Mucosa of descending colon (tissue), 3 donors: ENCODE data around the gene KAZN. TPM values are rescaled to one million over a fixed set of nuclear protein-coding genes. Genes with fewer than 3 reads are reported as not detected.
"Not testable (repeated sequence)": the region's sequence is repeated elsewhere in the genome, so short reads cannot be mapped to it uniquely, and the experiment has no call there.

Experiments used
- ATAC-seq: fragments of 200-7000 bp; cut with Tn5 transposase; one replicate; pipeline ENCODE4 v1.9.1; 2020; ENCODE audit warnings: mild to moderate bottlenecking, moderate library complexity
- DNase-seq, 3 donors: peaks; one replicate each; pipeline ENCODE4 v3.0.0-alpha.2; 2020
- H3K36me3 ChIP-seq: fragments of 200-600 bp; one replicate; pipeline ENCODE4 v1.8.0; 2021; ENCODE audit warnings: low read depth, mild to moderate bottlenecking
- H3K4me1 ChIP-seq: fragments of 200-600 bp; one replicate; pipeline ENCODE4 v1.8.0; 2021; ENCODE audit warnings: low read depth, mild to moderate bottlenecking
- H3K4me3 ChIP-seq: fragments of 200-600 bp; one replicate; pipeline ENCODE4 v1.8.0; 2021; ENCODE audit warnings: mild to moderate bottlenecking
- H3K9me3 ChIP-seq: fragments of 200-600 bp; one replicate; pipeline ENCODE4 v1.8.0; 2021; ENCODE audit warnings: mild to moderate bottlenecking
- intact Hi-C, 2 donors: fragments of 100-400 bp; cut with DNase I in 1 of 2; cut with micrococcal nuclease in 1 of 2; formaldehyde crosslinking; loops; one replicate each; pipeline versions ENCODE4 v1.11.0 to v1.11.1; 2022; cut with DNase I, micrococcal nuclease
- total RNA-seq, 3 donors: library from RNA; stranded (reverse); fragmentation: NEBNext Ultra II Directional in 2 of 3; extraction: Animal tissue kit (Norgen Biotek cat#: 25700) in 2 of 3; gene quantifications; one replicate each; pipeline versions ENCODE4 v1.2.1 to v1.2.4, GENCODE V29; 2021 to 2023
- TF ChIP-seq, protein P1 (sequence below): fragments of 200-600 bp; IDR thresholded peaks from one replicate; pipeline ENCODE4 v1.8.0; 2022; ENCODE audit warnings: antibody characterized with exemption, mild to moderate bottlenecking
- donor health status: DM: no; HTN: no; CAD: no; lungs with moderate emphysema.
- donor health status: DM: no; HTN: no; CAD: no.
- donor health status: DM: no; HTN: yes; CAD: no.

The KAZN gene
- total RNA-seq, 3 donors from 2014 or later: 9.7 to 21.9 (median 15.8) TPM

DNA sequence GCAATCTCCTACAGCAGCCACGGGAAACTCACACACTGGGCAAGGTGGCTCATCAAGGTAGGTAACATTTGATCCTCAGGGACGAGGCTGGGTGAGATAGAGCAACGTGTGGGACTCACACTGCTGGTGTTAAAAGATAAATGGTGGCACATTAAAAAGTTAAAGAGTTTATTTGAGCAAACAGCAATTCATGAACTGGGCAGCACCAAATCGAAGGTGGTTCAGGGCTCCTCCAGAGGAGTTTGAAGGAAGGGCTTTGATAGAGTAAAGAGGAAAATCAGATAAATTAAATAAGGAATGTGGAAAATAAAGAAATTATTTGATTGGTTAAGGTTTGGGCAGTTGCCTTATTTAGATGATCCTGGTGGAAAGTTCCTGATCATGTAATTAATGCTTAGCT, 531.5 kb downstream of the KAZN start:
- Histone ChIP-seq H3K4me3 (no peak overlapping the region), H3K9me3 (no peaks in the 10 kb centered on the region), H3K4me1 (no peaks in the 10 kb centered on the region), H3K36me3 (no peaks in the 10 kb centered on the region)
- intact Hi-C loops: loop anchor here (10.0 kb wide), 2 partner anchors 155 to 175 kb away; no protein-coding TSS in a partner anchor
- TF ChIP-seq, protein P1, sequence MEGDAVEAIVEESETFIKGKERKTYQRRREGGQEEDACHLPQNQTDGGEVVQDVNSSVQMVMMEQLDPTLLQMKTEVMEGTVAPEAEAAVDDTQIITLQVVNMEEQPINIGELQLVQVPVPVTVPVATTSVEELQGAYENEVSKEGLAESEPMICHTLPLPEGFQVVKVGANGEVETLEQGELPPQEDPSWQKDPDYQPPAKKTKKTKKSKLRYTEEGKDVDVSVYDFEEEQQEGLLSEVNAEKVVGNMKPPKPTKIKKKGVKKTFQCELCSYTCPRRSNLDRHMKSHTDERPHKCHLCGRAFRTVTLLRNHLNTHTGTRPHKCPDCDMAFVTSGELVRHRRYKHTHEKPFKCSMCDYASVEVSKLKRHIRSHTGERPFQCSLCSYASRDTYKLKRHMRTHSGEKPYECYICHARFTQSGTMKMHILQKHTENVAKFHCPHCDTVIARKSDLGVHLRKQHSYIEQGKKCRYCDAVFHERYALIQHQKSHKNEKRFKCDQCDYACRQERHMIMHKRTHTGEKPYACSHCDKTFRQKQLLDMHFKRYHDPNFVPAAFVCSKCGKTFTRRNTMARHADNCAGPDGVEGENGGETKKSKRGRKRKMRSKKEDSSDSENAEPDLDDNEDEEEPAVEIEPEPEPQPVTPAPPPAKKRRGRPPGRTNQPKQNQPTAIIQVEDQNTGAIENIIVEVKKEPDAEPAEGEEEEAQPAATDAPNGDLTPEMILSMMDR: no peak
- no peak for DNase-seq
- ATAC-seq: no peak

DNA sequence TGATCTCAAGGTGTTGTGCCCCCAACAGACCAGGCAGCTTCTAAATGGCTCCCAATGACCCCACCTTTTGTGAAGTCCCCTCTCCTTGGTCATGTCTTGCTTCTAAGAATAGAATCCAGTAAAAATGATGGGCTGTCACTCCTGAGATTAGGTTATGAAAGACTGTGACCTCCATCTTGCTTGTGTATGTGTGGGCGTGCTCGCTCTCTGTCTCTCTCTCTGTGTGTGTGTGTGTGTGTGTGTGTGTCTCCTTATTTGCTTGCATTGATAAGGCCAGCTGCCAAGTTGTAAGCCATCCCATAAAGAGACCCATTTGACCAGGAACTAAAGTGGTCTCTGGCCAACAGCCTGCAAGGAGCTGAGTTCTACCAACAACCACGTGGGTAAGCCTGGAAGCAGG, 532.1 kb downstream of the KAZN start:
- no peak for ATAC-seq

DNA sequence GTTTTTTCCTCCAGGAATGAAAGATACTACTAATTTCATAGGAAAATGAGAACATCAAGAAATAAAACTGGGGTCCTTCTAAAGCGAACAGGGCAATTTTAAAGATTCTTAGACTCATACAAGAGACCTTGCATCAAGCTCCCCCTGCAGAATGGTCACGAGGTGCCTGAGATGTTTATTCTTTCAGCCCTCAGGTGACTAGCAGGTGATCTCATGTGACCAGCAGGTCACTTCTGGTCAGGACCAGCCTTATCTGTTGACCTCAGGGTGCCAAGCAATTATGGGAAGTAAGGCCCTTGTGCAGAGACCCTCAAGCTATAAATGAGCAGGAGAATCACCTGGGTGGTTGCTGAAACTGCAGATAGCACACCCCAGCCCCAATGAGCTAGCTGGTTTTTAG, 534.5 kb downstream of the KAZN start:
- Histone ChIP-seq H3K4me3 (no peak overlapping the region), H3K4me1 (no peaks in the 10 kb centered on the region), H3K9me3 (no peaks in the 10 kb centered on the region), H3K36me3 (no peaks in the 10 kb centered on the region)
- TF ChIP-seq, protein P1: no peak
- DNase-seq: no peak
- intact Hi-C loops: loop anchor here in 1 of 2 donors (10.0 kb wide), 1 partner anchor 152 kb away; no protein-coding TSS in a partner anchor
- no peak for ATAC-seq

More for the DNA sequence above, 532.1 kb downstream of the KAZN start:
- TF ChIP-seq, protein P1: no peak
- DNase-seq: no peak
- Histone ChIP-seq H3K4me1 (no peaks in the 10 kb centered on the region), H3K4me3 (no peak overlapping the region), H3K36me3 (no peaks in the 10 kb centered on the region), H3K9me3 (no peaks in the 10 kb centered on the region)
- intact Hi-C loops: loop anchor here in 1 of 2 donors (10.0 kb wide), 1 partner anchor 154 kb away; no protein-coding TSS in a partner anchor

DNA sequence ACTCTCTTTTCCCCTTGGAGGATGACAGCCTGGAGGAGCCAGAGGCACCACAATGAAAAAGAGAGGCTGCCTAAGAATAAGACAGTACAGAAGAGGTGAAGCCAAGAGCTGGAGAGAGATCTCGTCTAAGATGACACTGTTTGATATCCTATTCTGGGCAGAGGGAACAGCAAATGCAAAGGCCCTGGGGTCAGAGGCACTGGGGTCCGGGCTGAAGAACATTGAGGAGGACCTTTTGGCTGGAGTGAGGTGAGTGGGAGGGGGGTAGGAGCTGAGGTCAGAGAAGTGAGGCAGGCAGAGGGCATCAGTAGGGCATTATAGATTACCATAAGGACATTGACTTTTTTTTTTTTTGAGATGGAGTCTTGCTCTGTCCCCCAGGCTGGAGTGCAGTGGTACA, 535.8 kb downstream of the KAZN start:
- TF ChIP-seq, protein P1: no peak
- Histone ChIP-seq H3K9me3 (no peaks in the 10 kb centered on the region), H3K4me3 (no peak overlapping the region), H3K36me3 (no peaks in the 10 kb centered on the region), H3K4me1 (no peaks in the 10 kb centered on the region)
- no peak for ATAC-seq
- no peak for DNase-seq
- intact Hi-C loops: loop anchor here in 1 of 2 donors (10.0 kb wide), 1 partner anchor 151 kb away; no protein-coding TSS in a partner anchor

DNA sequence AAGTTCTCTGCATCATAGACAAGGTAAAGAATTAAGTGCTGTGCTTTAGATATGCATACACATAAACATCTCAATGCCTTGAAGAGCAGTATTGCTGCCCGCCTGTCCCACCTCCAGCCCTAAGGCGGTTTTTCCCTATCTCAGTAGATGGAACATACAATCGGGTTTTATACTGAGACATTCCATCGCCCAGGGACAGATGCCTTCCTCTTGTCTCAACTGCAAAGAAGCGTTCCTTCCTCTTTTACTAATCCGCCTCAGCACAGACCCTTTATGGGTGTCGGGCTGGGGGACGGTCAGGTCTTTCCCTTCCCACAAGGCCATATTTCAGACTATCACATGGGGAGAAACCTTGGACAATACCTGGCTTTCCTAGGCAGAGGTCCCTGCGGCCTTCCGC, 537.1 kb downstream of the KAZN start:
- H3K4me3 ChIP-seq, H3K36me3 ChIP-seq, DNase-seq, H3K9me3 ChIP-seq, ATAC-seq, H3K4me1 ChIP-seq: not testable (repeated sequence)
- intact Hi-C loops: loop anchor here in 1 of 2 donors (10.0 kb wide), 1 partner anchor 149 kb away; no protein-coding TSS in a partner anchor

DNA sequence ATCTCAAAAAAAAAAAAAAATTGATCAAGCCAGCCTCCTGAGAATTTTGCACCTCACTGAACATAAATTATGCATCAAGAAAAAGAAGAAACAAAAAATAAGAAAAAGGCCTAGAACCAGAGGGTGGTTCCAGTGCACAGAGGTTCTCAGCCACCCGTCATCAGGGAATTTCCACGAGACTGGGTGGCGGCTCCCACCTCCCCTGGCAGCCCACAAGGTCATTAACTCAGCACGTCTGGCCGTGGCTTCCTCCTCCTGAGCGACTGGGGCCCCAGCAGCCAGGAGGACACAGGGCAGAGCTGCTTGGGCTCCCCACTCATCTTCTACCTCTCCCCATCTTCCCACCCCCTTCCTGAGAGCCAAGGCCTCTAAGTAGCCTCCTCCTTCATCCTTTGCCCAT, 539.3 kb downstream of the KAZN start:
- intact Hi-C loops: loop anchor here in 1 of 2 donors (10.0 kb wide), 1 partner anchor 147 kb away; no protein-coding TSS in a partner anchor
- H3K4me3 ChIP-seq: no peak overlapping the region
- no peaks in the 10 kb centered on the region for H3K9me3 ChIP-seq
- H3K4me1 ChIP-seq: no peaks in the 10 kb centered on the region
- ATAC-seq: no peak
- H3K36me3 ChIP-seq: no peaks in the 10 kb centered on the region
- DNase-seq: no peak
- TF ChIP-seq, protein P1: no peak
